SK-N-MC (cell line): Measurements from ENCODE around the gene DPYSL4.

ENCODE experiments used
- DNase-seq: peaks from one replicate; pipeline ENCODE4 v3.0.0-alpha.2; 2011; ENCODE audit warnings: low read depth, low spot score
- H3K27ac ChIP-seq: fragments of 200-600 bp; sonication (generic); 2 replicates; pipeline ENCODE4 v1.5.1; 2016; ENCODE audit warnings: mixed run types
- H3K36me3 ChIP-seq: fragments of 200-600 bp; sonication (generic); 2 replicates; pipeline ENCODE4 v1.6.1; 2017; ENCODE audit warnings: antibody characterized with exemption, low read length, mixed read lengths; ENCODE audit not compliant: insufficient read depth
- H3K4me3 ChIP-seq: fragments of 200-600 bp; sonication (generic); 2 replicates; pipeline ENCODE4 v1.5.1; 2016
- H3K9ac ChIP-seq: fragments of 200-600 bp; sonication (generic); 2 replicates; pipeline ENCODE4 v1.8.0; 2017; ENCODE audit warnings: mixed run types, mixed read lengths; ENCODE audit not compliant: insufficient read length
- H3K9me3 ChIP-seq: fragments of 200-600 bp; sonication (generic); 2 replicates; pipeline ENCODE4 v1.6.1; 2017; ENCODE audit warnings: low read depth, mild to moderate bottlenecking, antibody characterized with exemption, low read length, moderate library complexity, mixed read lengths
- EZH2 ChIP-seq: fragments of 200-600 bp; sonication (generic); IDR thresholded peaks from one replicate; pipeline ENCODE4 v1.6.1; 2017; ENCODE audit warnings: antibody characterized with exemption
- FOXP2 ChIP-seq: optimal IDR thresholded peaks from 2 replicates; pipeline ENCODE3; 2011; ENCODE audit warnings: mild to moderate bottlenecking, moderate library complexity; ENCODE audit not compliant: insufficient read depth; ENCODE audit errors: extremely low read length, control extremely low read depth
- POLR2AphosphoS5 ChIP-seq: IDR thresholded peaks from 2 replicates; pipeline ENCODE4 v1.6.1; 2012; ENCODE audit warnings: mild to moderate bottlenecking, low read depth, low read length, borderline replicate concordance

Gene DPYSL4

DNA sequence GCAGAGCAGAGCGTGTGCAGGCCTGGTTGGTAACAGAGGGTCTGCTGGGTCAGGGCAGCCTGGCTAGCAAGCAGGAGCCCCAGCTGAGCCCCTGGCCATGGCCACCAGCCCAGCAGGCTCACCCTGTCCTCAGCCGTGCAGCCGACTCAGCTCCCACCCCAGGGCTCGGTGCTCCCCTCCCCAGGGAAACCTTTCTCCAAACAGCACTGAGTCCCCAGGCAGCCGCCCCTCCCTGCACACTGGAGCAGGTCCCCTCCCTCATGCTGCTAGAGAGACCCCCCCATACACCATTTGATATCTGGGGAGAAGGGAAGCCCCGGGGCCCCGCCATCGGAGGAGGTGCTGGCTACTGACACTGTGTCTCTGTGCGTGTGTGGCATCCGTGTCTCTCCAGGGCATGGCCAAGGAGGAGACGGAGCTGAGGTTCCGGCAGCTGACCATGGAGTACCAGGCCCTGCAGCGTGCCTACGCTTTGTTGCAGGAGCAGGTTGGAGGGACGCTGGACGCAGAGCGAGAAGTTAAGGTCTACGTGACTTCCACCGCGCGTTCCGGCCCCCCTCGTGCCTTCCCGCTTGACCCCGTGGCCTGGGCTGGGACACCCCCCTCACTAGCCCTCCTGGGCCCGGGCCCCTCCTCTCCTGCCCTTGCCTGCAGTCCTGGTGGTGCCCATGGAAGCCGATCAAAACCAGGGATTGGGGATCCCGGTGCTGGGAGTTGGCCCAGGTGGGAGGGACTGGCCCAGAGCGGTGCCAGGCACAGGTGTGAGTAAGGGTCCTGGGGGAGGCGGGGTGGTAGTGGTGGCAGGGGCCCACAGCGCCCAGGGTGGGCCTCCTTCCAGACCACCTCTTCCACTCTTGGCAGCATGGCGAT lies 45.0 kb upstream of the DPYSL4 start:
- no peak for DNase-seq
- Histone ChIP-seq H3K9ac (no peak overlapping the region), H3K27ac (no peak overlapping the region), H3K36me3 (no peaks in the 10 kb centered on the region), H3K9me3 (no peaks in the 10 kb centered on the region), H3K4me3 (no peak overlapping the region)
- TF ChIP-seq EZH2 (no peak), POLR2AphosphoS5 (no peak), FOXP2 (no peak)

DNA sequence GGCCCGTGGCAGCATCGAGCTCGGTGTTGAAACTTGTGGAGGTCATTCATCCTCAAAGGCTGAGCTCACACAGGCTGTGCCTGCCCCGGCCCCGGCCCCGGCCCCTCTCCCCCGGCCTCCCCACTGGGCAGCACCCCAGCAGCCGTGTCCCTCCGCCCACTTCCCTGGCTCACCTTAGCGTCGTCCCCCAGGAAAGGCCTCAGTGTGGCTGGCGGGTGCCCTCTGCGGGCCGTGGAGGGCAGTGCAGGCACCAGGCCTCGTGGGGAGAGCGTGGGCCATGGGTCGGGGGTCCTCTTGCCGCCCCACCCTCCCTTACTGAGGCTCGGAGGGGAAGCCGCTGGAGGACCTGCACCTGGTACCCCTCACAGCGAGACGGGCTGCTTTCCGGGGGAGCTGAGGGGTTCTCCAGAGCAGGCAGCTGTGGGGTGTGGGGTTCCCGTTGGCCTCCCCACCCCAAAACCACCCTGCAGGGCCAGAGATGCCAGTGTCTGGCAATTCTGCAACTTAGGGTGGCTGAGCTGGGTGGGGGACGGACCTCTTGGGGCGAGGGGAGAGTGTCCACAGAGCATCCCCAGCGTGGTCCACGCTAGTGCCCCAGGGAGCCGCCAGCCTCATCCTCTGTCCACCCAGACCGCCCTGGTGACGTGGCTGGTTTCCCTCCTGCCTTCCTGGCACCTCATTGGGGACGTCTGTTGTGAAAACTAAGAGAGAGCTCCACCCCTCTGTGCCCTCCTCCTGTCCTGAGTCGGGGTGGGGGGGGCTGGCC lies 44.2 kb upstream of the DPYSL4 start:
- Histone ChIP-seq H3K9me3 (no peaks in the 10 kb centered on the region), H3K4me3 (no peak overlapping the region), H3K27ac (no peak overlapping the region), H3K36me3 (no peaks in the 10 kb centered on the region), H3K9ac (no peak overlapping the region)
- TF ChIP-seq EZH2 (no peak), POLR2AphosphoS5 (no peak), FOXP2 (no peak)
- no peak for DNase-seq

- Histone ChIP-seq H3K9ac (no peak overlapping the region), H3K36me3 (no peaks in the 10 kb centered on the region), H3K9me3 (no peaks in the 10 kb centered on the region), H3K27ac (no peak overlapping the region), H3K4me3 (no peak overlapping the region)
- DNase-seq, result no peak
- no peak for TF ChIP-seq FOXP2
- no peak for TF ChIP-seq EZH2
- no peak for TF ChIP-seq POLR2AphosphoS5
Observed at GRCh38 chr10:132143162-132143561, 43.6 kb upstream of the DPYSL4 start.

DNA sequence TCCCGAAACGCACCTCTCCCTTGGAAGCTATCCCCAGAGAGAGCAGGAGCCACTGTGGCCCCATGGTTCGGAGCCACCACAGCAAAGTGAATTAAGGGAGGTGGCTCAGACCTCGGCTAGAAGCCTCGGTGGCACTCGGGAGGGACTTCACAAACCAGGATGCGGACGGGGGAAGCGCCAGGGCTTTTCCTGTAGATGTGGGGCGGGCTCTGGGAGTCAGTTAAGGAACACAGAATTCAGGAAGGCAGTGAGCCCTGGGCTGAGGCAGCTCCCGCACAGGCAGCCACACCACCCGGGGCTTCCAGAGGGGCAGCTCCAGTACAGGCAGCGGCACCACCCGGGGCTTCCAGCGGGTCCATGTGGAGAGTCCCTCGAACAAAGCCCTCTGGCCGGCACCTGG lies 42.7 kb upstream of the DPYSL4 start:
- H3K9me3 ChIP-seq, result no peaks in the 10 kb centered on the region
- no peaks in the 10 kb centered on the region for H3K36me3 ChIP-seq
- no peak overlapping the region for H3K4me3 ChIP-seq
- H3K27ac ChIP-seq, result no peak overlapping the region
- no peak for DNase-seq
- TF ChIP-seq FOXP2 (no peak), EZH2 (no peak), POLR2AphosphoS5 (no peak)
- no peak overlapping the region for H3K9ac ChIP-seq

- Histone ChIP-seq H3K27ac (no peak overlapping the region), H3K4me3 (no peak overlapping the region), H3K9me3 (no peaks in the 10 kb centered on the region), H3K36me3 (no peaks in the 10 kb centered on the region), H3K9ac (no peak overlapping the region)
- TF ChIP-seq POLR2AphosphoS5 (no peak), EZH2 (no peak), FOXP2 (no peak)
- DNase-seq, result no peak
Observed at GRCh38 chr10:132145002-132145401, 41.7 kb upstream of the DPYSL4 start.

DNA sequence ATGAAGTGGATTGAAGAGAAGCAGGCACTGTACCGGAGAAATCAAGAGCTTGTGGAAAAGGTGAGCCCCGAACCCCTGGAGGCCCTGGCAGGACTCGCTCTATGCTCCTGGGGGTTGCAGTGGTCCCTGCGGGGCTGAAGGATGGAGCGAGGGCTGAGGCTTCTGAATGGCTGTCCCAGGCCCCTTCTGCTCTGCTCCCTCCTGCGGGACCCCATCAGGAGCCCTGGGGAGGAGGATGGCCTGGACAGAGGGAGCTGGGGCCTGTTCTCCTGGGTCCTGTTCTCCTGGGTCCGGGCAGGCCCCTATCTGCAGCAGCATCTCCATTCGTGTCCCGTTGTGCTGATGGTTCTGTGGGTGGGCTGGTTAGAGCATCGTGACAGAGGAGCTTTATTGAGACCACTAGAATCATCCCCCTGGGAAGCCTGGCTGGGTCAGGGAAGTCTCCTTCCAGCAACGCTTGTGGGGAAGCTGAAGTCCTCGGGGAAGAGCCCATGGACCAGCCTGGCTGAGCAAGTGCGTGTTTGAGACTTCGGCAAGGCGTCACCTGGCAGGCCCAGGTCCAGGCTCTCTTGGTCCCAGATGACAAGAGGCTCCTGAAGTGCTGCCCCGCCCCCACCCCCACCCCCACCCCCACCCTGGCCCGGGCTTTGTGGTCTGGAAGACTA lies 41.1 kb upstream of the DPYSL4 start:
- H3K9me3 ChIP-seq, result no peaks in the 10 kb centered on the region
- no peak overlapping the region for H3K27ac ChIP-seq
- no peaks in the 10 kb centered on the region for H3K36me3 ChIP-seq
- TF ChIP-seq EZH2 (no peak), FOXP2 (no peak), POLR2AphosphoS5 (no peak)
- no peak for DNase-seq
- H3K4me3 ChIP-seq, result no peak overlapping the region
- no peak overlapping the region for H3K9ac ChIP-seq

- TF ChIP-seq POLR2AphosphoS5, result no peak
- TF ChIP-seq FOXP2, result no peak
- TF ChIP-seq EZH2, result no peak
- no peaks in the 10 kb centered on the region for H3K36me3 ChIP-seq
- no peak overlapping the region for H3K4me3 ChIP-seq
- H3K9me3 ChIP-seq, result no peaks in the 10 kb centered on the region
- DNase-seq, result no peak
- no peak overlapping the region for H3K9ac ChIP-seq
- H3K27ac ChIP-seq, result no peak overlapping the region
Observed at GRCh38 chr10:132146271-132146671, 40.5 kb upstream of the DPYSL4 start.
